ENCODE data around the gene BAZ2B. TPM values are rescaled to one million over a fixed set of nuclear protein-coding genes. Genes with fewer than 3 reads are reported as not detected.

Gene BAZ2B
- total RNA-seq, 1 experiment from 2014 or later, result 47.6 TPM

DNA sequence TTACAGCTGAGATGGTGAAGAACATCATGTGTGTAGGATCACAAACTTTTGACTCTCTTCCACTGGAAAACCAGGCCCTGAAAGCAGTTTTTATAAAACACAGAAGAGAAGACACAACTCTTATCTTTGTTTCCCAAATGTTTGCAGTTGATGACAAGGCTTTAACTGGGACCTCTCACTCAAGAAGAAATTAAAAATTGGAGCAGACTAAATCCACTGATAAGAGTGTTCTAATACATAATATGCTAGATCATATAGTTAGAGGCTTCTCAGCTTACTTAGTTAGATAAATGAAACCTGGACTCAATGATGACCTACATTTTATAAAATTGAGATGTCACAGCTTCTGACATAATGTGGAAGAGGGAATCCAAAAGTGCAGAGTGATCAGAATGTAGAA lies 171.6 kb downstream of the BAZ2B start:
- no peaks in the 10 kb centered on the region for H3K9me3 ChIP-seq (ENCODE audit: low read depth, low read length, poor library complexity, severe bottlenecking)
- ChIA-PET CTCF (no interaction called here), POLR2A (ENCODE audit: low non-redundant PET) (no interaction called here)
- no peaks in the 10 kb centered on the region for H3K27me3 ChIP-seq (replicated peaks; ENCODE audit: insufficient read depth, low read depth, low read length, poor library complexity)
- TF ChIP-seq CTCF (conservative IDR thresholded peaks at IDR 0.05; ENCODE audit: low read depth, low read length), result no peak
- TF ChIP-seq EZH2 (IDR thresholded peaks at IDR 0.05; ENCODE audit: borderline replicate concordance, low read depth, low read length, poor library complexity, severe bottlenecking), result no peak
- peaks cover 5% of the 10 kb centered on the region for H3K4me1 ChIP-seq (ENCODE audit: insufficient read depth, low read length, poor library complexity, severe bottlenecking)
- BruUV-seq (replicated peaks), result no TSS peak
- H3K36me3 ChIP-seq (ENCODE audit: insufficient read depth, low read length, poor library complexity, severe bottlenecking), result no peaks in the 10 kb centered on the region
- intact Hi-C loops (cut with micrococcal nuclease; ENCODE audit: unreplicated experiment), result no loop called here
- DNase-seq (ENCODE audit: low spot score), result no peak
- H3K4me3 ChIP-seq (ENCODE audit: low read depth, low read length, poor library complexity, severe bottlenecking), result no peak overlapping the region
- no peak overlapping the region for H3K27ac ChIP-seq (ENCODE audit: low read depth, low read length, poor library complexity, severe bottlenecking)

GRCh38 chr2:159442159-159442852 lies 174.0 kb downstream of the BAZ2B start:
- Histone ChIP-seq H3K36me3 (ENCODE audit: insufficient read depth, low read length, poor library complexity, severe bottlenecking) (peaks cover 12% of the 10 kb centered on the region), H3K27ac (ENCODE audit: low read depth, low read length, poor library complexity, severe bottlenecking) (no peak overlapping the region), H3K9me3 (ENCODE audit: low read depth, low read length, poor library complexity, severe bottlenecking) (no peaks in the 10 kb centered on the region), H3K4me3 (ENCODE audit: low read depth, low read length, poor library complexity, severe bottlenecking) (no peak overlapping the region), H3K4me1 (ENCODE audit: insufficient read depth, low read length, poor library complexity, severe bottlenecking) (no peaks in the 10 kb centered on the region), H3K27me3 (replicated peaks; ENCODE audit: insufficient read depth, low read depth, low read length, poor library complexity) (no peaks in the 10 kb centered on the region)
- BruUV-seq (replicated peaks), result no TSS peak
- no peak for DNase-seq (ENCODE audit: low spot score)
- ChIA-PET CTCF (no interaction called here), POLR2A (ENCODE audit: low non-redundant PET) (no interaction called here)
- no peak for TF ChIP-seq EZH2 (IDR thresholded peaks at IDR 0.05; ENCODE audit: borderline replicate concordance, low read depth, low read length, poor library complexity, severe bottlenecking)
- no peak for TF ChIP-seq CTCF (conservative IDR thresholded peaks at IDR 0.05; ENCODE audit: low read depth, low read length)
- intact Hi-C loops (cut with micrococcal nuclease; ENCODE audit: unreplicated experiment), result no loop called here

- no TSS peak for BruUV-seq (replicated peaks)
- no peak overlapping the region for H3K27ac ChIP-seq (ENCODE audit: low read depth, low read length, poor library complexity, severe bottlenecking)
- ChIA-PET CTCF (no interaction called here), POLR2A (ENCODE audit: low non-redundant PET) (no interaction called here)
- H3K4me1 ChIP-seq (ENCODE audit: insufficient read depth, low read length, poor library complexity, severe bottlenecking), result no peaks in the 10 kb centered on the region
- no peak for DNase-seq (ENCODE audit: low spot score)
- intact Hi-C loops (cut with micrococcal nuclease; ENCODE audit: unreplicated experiment), result no loop called here
- H3K36me3 ChIP-seq (ENCODE audit: insufficient read depth, low read length, poor library complexity, severe bottlenecking), result peaks cover 12% of the 10 kb centered on the region
- TF ChIP-seq EZH2 (IDR thresholded peaks at IDR 0.05; ENCODE audit: borderline replicate concordance, low read depth, low read length, poor library complexity, severe bottlenecking) (no peak), CTCF (conservative IDR thresholded peaks at IDR 0.05; ENCODE audit: low read depth, low read length) (no peak)
- H3K4me3 ChIP-seq (ENCODE audit: low read depth, low read length, poor library complexity, severe bottlenecking), result no peak overlapping the region
- no peaks in the 10 kb centered on the region for H3K27me3 ChIP-seq (replicated peaks; ENCODE audit: insufficient read depth, low read depth, low read length, poor library complexity)
- H3K9me3 ChIP-seq (ENCODE audit: low read depth, low read length, poor library complexity, severe bottlenecking), result no peaks in the 10 kb centered on the region
Observed at GRCh38 chr2:159441182-159441581, 175.2 kb downstream of the BAZ2B start.
